Neural progenitor cell (in vitro differentiated cells): ENCODE results near the gene IREB2. TPM values are rescaled to one million over a fixed set of nuclear protein-coding genes. Genes with fewer than 3 reads are reported as not detected.

ENCODE experiments used
- DNase-seq: peaks from one replicate; pipeline ENCODE4 v3.0.0-alpha.2; 2016; ENCODE audit warnings: low spot score
- H2AFZ ChIP-seq: fragments of 200-600 bp; sonication (generic); replicated peaks from 2 replicates; pipeline ENCODE4 v1.6.1; 2016; ENCODE audit warnings: antibody characterized with exemption
- H3F3A ChIP-seq: fragments of 200-600 bp; sonication (generic); 2 replicates; pipeline ENCODE4 v1.6.1; 2016; ENCODE audit warnings: antibody characterized with exemption, low read depth
- H3K27ac ChIP-seq: fragments of 200-600 bp; sonication (generic); 2 replicates; pipeline ENCODE4 v1.5.1; 2016; ENCODE audit warnings: mild to moderate bottlenecking
- H3K27me3 ChIP-seq: fragments of 200-600 bp; sonication (generic); 2 replicates; pipeline ENCODE4 v1.6.1; 2016; ENCODE audit warnings: mild to moderate bottlenecking, moderate library complexity
- H3K36me3 ChIP-seq: fragments of 200-600 bp; sonication (generic); 2 replicates; pipeline ENCODE4 v1.5.1; 2016
- H3K4me1 ChIP-seq: fragments of 200-600 bp; sonication (generic); 2 replicates; pipeline ENCODE4 v1.6.1; 2016; ENCODE audit warnings: mixed run types
- H3K4me2 ChIP-seq: fragments of 200-600 bp; sonication (generic); 2 replicates; pipeline ENCODE4 v1.6.1; 2016
- H3K4me3 ChIP-seq: fragments of 200-600 bp; sonication (generic); 2 replicates; pipeline ENCODE4 v1.5.1; 2016
- H3K79me2 ChIP-seq: fragments of 200-600 bp; sonication (generic); 2 replicates; pipeline ENCODE4 v1.6.1; 2016; ENCODE audit warnings: low read depth
- H3K9ac ChIP-seq: fragments of 200-600 bp; sonication (generic); 2 replicates; pipeline ENCODE4 v1.6.1; 2016
- H3K9me3 ChIP-seq: fragments of 200-600 bp; sonication (generic); 2 replicates; pipeline ENCODE4 v1.5.1; 2016; ENCODE audit warnings: low read depth
- H4K20me1 ChIP-seq: fragments of 200-600 bp; sonication (generic); 2 replicates; pipeline ENCODE4 v1.6.1; 2016; ENCODE audit warnings: low read depth
- H3K27ac Mint-ChIP-seq: 3 replicates; pipeline ENCODE4 v1.8.0; 2021; ENCODE audit warnings: mixed read lengths
- H3K27me3 Mint-ChIP-seq: 2 replicates; pipeline ENCODE4 v1.8.0; 2022; ENCODE audit warnings: low read depth, mild to moderate bottlenecking, inconsistent platforms, moderate library complexity, mixed read lengths; ENCODE audit not compliant: insufficient read depth
- H3K36me3 Mint-ChIP-seq: 3 replicates; pipeline ENCODE4 v1.8.0; 2021; ENCODE audit warnings: mixed read lengths
- H3K4me1 Mint-ChIP-seq: 3 replicates; pipeline ENCODE4 v1.8.0; 2021; ENCODE audit warnings: mixed read lengths
- H3K4me3 Mint-ChIP-seq: 3 replicates; pipeline ENCODE4 v1.8.0; 2021; ENCODE audit warnings: mild to moderate bottlenecking, moderate library complexity, mixed read lengths
- H3K9me3 Mint-ChIP-seq: 3 replicates; pipeline ENCODE4 v1.8.0; 2020; ENCODE audit warnings: mixed read lengths
- CTCF ChIP-seq: fragments of 200-600 bp; sonication (generic); IDR thresholded peaks from 2 replicates; pipeline ENCODE4 v1.5.1; 2017; ENCODE audit warnings: antibody characterized with exemption, mild to moderate bottlenecking
- EZH2 ChIP-seq: fragments of 200-600 bp; sonication (generic); IDR thresholded peaks from 2 replicates; pipeline ENCODE4 v1.6.1; 2017; ENCODE audit warnings: antibody characterized with exemption, mild to moderate bottlenecking, moderate library complexity
- EZH2phosphoT487 ChIP-seq: fragments of 200-600 bp; sonication (generic); IDR thresholded peaks from 2 replicates; pipeline ENCODE4 v1.6.1; 2017; ENCODE audit warnings: antibody characterized with exemption
- total RNA-seq: library from RNA; depleted of rRNA; stranded (reverse); fragments of >200 nt; gene quantifications from 2 replicates; pipeline ENCODE4 v1.2.3, GENCODE V29; 2015; ENCODE audit warnings: low replicate concordance

The IREB2 gene
- total RNA-seq, 1 donor from 2014 or later: 87.7 TPM

DNA sequence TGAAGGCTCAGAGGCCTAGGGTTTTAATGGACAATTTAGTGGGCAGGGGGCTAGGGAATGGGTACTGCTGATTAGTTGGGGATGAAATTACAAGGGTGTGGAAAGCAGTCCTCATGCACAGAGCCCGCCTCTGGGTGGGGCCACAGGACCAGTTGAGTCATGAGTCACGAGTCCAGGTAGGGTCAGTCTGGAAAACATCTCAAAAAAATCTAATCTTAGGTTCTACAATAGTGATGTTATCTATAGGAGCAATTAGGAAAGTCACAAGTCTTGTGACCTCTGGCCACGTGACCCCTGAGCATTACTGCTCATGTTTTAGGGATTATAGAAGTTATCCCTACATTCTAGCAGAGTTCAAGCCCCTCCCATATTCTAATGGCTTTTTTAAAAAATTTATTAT, 18.6 kb upstream of the IREB2 start:
- Mint-ChIP-seq H3K27ac (no peak overlapping the region), H3K27me3 (peaks cover 5% of the 10 kb centered on the region), H3K4me1 (peaks cover 10% of the 10 kb centered on the region)

DNA sequence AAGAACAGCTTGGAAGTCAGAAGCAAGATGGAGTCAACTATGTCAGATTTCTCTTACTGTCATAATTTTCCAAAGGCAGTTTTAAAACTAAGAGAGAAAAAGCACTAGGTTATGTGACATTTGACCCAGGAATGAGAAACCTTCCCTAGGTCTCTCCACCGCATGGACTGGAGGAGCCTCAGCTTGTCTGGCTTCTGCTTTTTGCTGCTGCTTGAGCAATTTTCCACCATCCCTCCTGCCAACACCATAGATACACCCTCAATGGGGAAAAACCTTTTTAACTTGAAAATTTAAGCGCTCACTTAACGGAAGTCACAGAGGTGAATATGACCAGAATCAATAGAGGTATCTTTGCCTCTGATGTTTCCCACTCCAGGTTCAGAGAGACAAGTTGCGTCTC, 17.8 kb upstream of the IREB2 start:
- H3K27me3 Mint-ChIP-seq: peaks cover 5% of the 10 kb centered on the region
- Histone ChIP-seq H3K27ac (no peak overlapping the region), H3K9me3 (no peaks in the 10 kb centered on the region), H2AFZ (no peak overlapping the region), H4K20me1 (no peaks in the 10 kb centered on the region), H3K4me3 (no peak overlapping the region), H3F3A (no peaks in the 10 kb centered on the region), H3K4me1 (no peaks in the 10 kb centered on the region), H3K4me2 (no peak overlapping the region), H3K9ac (no peak overlapping the region), H3K36me3 (no peaks in the 10 kb centered on the region), H3K79me2 (no peaks in the 10 kb centered on the region), H3K27me3 (peaks cover 3% of the 10 kb centered on the region)
- H3K4me3 Mint-ChIP-seq: no peak overlapping the region
- peaks cover 6% of the 10 kb centered on the region for H3K9me3 Mint-ChIP-seq
- no peak overlapping the region for H3K27ac Mint-ChIP-seq
- peaks cover 10% of the 10 kb centered on the region for H3K4me1 Mint-ChIP-seq
- TF ChIP-seq EZH2phosphoT487: no peak
- no peak for TF ChIP-seq CTCF
- TF ChIP-seq EZH2: no peak
- no peak for DNase-seq
- H3K36me3 Mint-ChIP-seq: no peaks in the 10 kb centered on the region

More for the DNA sequence above, 18.6 kb upstream of the IREB2 start:
- Histone ChIP-seq H3K9ac (no peak overlapping the region), H3K9me3 (no peaks in the 10 kb centered on the region), H3K4me3 (no peak overlapping the region), H3K79me2 (no peaks in the 10 kb centered on the region), H3K36me3 (no peaks in the 10 kb centered on the region), H3K27ac (no peak overlapping the region), H2AFZ (no peak overlapping the region), H4K20me1 (no peaks in the 10 kb centered on the region), H3K4me2 (no peak overlapping the region), H3K4me1 (no peaks in the 10 kb centered on the region), H3K27me3 (no peaks in the 10 kb centered on the region), H3F3A (no peaks in the 10 kb centered on the region)
- Mint-ChIP-seq H3K9me3 (peaks cover 6% of the 10 kb centered on the region), H3K36me3 (no peaks in the 10 kb centered on the region), H3K4me3 (no peak overlapping the region)
- TF ChIP-seq EZH2phosphoT487: no peak
- TF ChIP-seq EZH2: no peak
- TF ChIP-seq CTCF: no peak
- no peak for DNase-seq

DNA sequence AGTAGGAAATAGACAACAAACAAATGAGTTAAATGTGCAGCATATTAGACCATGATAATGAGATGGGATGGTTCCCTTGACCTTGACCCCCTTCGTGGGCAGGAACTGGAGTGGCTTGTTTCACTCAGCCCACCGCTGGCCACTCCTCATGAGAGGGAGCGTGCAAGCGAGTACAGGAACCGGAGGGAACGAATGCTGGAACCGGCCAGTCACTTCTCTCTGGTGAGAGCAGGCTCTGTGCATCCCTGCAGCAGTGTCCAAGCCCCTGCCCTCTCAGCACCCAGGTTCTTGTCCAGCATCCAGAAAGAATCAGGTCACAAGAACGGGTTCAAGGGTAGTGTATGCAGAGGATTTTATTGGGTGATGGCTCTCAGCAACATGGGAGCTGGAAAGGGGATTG, 17.2 kb upstream of the IREB2 start:
- TF ChIP-seq EZH2phosphoT487: no peak
- TF ChIP-seq EZH2: no peak
- TF ChIP-seq CTCF: no peak
- H3K4me3 Mint-ChIP-seq: no peak overlapping the region
- no peak overlapping the region for H3K27ac ChIP-seq

More for the DNA sequence above, 17.2 kb upstream of the IREB2 start:
- H3K9me3 ChIP-seq: no peaks in the 10 kb centered on the region
- Mint-ChIP-seq H3K36me3 (no peaks in the 10 kb centered on the region), H3K27me3 (peaks cover 5% of the 10 kb centered on the region), H3K9me3 (peaks cover 6% of the 10 kb centered on the region), H3K4me1 (peaks cover 10% of the 10 kb centered on the region), H3K27ac (no peak overlapping the region)
- no peaks in the 10 kb centered on the region for H3F3A ChIP-seq
- H3K27me3 ChIP-seq: peaks cover 3% of the 10 kb centered on the region
- no peaks in the 10 kb centered on the region for H4K20me1 ChIP-seq
- H3K4me1 ChIP-seq: no peaks in the 10 kb centered on the region
- H3K4me3 ChIP-seq: no peak overlapping the region
- no peak overlapping the region for H3K4me2 ChIP-seq
- DNase-seq: no peak
- H2AFZ ChIP-seq: no peak overlapping the region
- no peak overlapping the region for H3K9ac ChIP-seq
- no peaks in the 10 kb centered on the region for H3K36me3 ChIP-seq
- H3K79me2 ChIP-seq: no peaks in the 10 kb centered on the region
